Suprapubic skin (tissue), 4 donors: Measurements from ENCODE around the gene SOX11. TPM values are rescaled to one million over a fixed set of nuclear protein-coding genes. Genes with fewer than 3 reads are reported as not detected.

Experiments
- DNase-seq, 2 donors: peaks; one replicate each; pipeline ENCODE4 v3.0.0-alpha.2; 2019; ENCODE audit warnings: low spot score in 2 of 2
- H3K27ac ChIP-seq: fragments of 200-600 bp; sonication (generic); one replicate; pipeline ENCODE4 v1.5.1; 2019
- H3K27me3 ChIP-seq: fragments of 200-600 bp; sonication (generic); one replicate; pipeline ENCODE4 v1.5.1; 2019
- H3K36me3 ChIP-seq: fragments of 200-600 bp; sonication (generic); one replicate; pipeline ENCODE4 v1.5.1; 2019
- H3K4me1 ChIP-seq: fragments of 200-600 bp; sonication (generic); one replicate; pipeline ENCODE4 v1.5.1; 2019
- H3K4me3 ChIP-seq: fragments of 200-600 bp; sonication (generic); one replicate; pipeline ENCODE4 v1.5.1; 2019; ENCODE audit warnings: mild to moderate bottlenecking
- H3K9me3 ChIP-seq: fragments of 200-600 bp; sonication (generic); one replicate; pipeline ENCODE4 v1.5.1; 2019
- CTCF ChIP-seq, 2 donors: fragments of 200-600 bp in 1 of 2; fragments of 450-650 bp in 1 of 2; sonication (generic) in 1 of 2; IDR thresholded peaks; one replicate each; pipeline ENCODE4 v1.5.1; 2016 to 2019; ENCODE audit warnings: antibody characterized with exemption in 2 of 2, mild to moderate bottlenecking in 1 of 2, moderate library complexity in 1 of 2
- EP300 ChIP-seq: sonication (generic); formaldehyde crosslinking; IDR thresholded peaks from one replicate; pipeline ENCODE4 v1.6.1; 2017; ENCODE audit warnings: antibody characterized with exemption
- POLR2A ChIP-seq, 2 donors: fragments of 450-650 bp; IDR thresholded peaks; one replicate each; pipeline ENCODE4 v1.6.1; 2017; ENCODE audit warnings: antibody characterized with exemption in 2 of 2, mild to moderate bottlenecking in 2 of 2, moderate library complexity in 2 of 2
- POLR2AphosphoS5 ChIP-seq, 3 donors: sonication (generic); formaldehyde crosslinking; IDR thresholded peaks; one replicate each; pipeline ENCODE4 v1.6.1; 2017; ENCODE audit warnings: antibody characterized with exemption in 3 of 3
- WGBS: methylation state at CpG from one replicate; pipeline ENCODE4 v1.1.5; 2018; 5-methylcytosine and 5-hydroxymethylcytosine counted together
- total RNA-seq, 4 donors: library from RNA; depleted of rRNA; stranded (reverse); fragments of >200 nt; gene quantifications; one replicate each; pipeline ENCODE4 v1.1.0, GENCODE V29; 2016

The SOX11 gene
- total RNA-seq, 4 donors from 2014 or later, result 0.05 TPM; not detected in 3

DNA sequence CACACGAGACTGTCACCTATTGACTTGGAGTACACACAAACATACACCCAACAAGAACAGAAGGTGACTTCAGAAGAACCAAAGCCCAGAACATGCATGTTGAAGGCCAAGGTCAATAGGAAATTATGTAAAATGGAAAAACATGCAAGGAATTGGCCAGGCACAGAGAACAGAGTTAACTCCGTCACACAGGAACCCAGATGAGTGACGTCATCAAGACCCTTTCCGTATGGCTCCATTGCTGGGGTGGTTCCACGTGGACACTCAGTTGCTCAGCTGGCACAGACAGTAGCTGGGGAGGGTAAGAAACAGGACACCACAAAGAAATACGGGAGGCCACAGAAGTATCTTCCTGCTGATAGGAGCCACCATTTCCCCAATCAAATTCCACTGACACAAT is 18.4 kb downstream of the SOX11 start:
- Histone ChIP-seq H3K27ac (no peak overlapping the region), H3K9me3 (no peaks in the 10 kb centered on the region), H3K4me3 (no peak overlapping the region), H3K4me1 (no peaks in the 10 kb centered on the region), H3K27me3 (peaks cover 6% of the 10 kb centered on the region), H3K36me3 (no peaks in the 10 kb centered on the region)
- DNase-seq, result no peak
- TF ChIP-seq POLR2A (IDR thresholded peaks at IDR 0.05) (no peak), CTCF (IDR thresholded peaks at IDR 0.05) (no peak), POLR2AphosphoS5 (IDR thresholded peaks at IDR 0.05) (no peak), EP300 (no peak)
- 75% methylated on average over 6 of the region's 6 CpGs for WGBS

DNA sequence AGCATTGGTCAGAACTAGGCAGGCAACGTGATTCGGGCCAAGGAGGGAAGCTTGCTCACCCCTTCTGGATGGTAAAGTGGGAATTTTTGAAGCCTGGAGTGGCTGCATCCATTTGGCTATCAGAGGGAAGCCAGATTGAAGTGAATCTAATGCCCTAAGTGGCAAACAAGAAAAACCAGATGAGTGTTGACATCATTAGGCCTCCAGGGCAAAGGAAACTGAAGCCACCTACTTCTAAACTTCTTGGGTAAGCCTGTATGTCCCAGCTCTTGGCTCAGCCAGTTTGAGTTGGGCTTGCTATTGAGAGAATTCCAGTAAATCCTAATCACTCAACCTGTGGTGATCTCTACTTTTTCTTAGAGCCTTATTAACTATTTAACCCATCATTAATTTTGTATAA is 20.9 kb downstream of the SOX11 start:
- H3K4me3 ChIP-seq, result no peak overlapping the region
- H3K27me3 ChIP-seq, result peaks cover 4% of the 10 kb centered on the region
- no peak for TF ChIP-seq CTCF (IDR thresholded peaks at IDR 0.05)
- TF ChIP-seq POLR2AphosphoS5 (IDR thresholded peaks at IDR 0.05), result no peak
- no peak for TF ChIP-seq POLR2A (IDR thresholded peaks at IDR 0.05)
- TF ChIP-seq EP300, result no peak
- no peak for DNase-seq
- peaks cover 4% of the 10 kb centered on the region for H3K9me3 ChIP-seq
- H3K36me3 ChIP-seq, result no peaks in the 10 kb centered on the region
- no peak overlapping the region for H3K27ac ChIP-seq
- 67% methylated on average over 1 of the region's 2 CpGs for WGBS
- H3K4me1 ChIP-seq, result no peaks in the 10 kb centered on the region

DNA sequence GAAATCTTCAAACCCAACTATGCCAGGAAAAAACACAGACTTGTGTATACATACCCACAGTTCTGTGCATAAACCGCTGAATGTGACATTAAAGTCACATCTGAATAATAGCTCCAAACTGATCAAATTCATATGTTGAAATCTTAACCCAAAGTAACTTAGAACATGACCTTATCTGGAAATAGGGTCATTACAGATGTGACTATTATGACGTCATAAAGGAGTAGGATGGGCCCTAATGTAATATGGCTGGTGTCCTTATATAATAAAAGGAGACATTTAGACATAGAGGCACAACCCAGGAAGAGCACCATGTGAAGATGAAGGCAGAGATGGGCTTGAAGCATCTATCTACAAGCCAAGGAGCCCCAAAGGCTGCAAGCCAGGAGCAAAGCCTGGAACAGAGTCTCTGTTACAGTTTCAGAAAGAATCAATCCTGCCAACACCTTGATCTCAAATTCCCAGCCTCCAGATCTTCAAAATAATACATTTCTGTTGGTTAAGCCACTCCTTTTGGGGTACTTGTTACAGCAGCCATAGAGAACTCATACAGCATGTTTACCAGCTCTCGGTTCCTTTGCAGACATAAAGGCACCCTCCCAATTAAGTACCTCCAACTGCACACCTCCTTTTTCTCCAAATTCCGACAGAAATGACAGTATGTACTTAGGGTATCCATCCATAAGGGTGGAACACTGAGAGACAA is 27.6 kb downstream of the SOX11 start:
- WGBS, result 54% methylated on average over 4 of the region's 4 CpGs
- Histone ChIP-seq H3K4me1 (no peaks in the 10 kb centered on the region), H3K4me3 (no peak overlapping the region), H3K36me3 (no peaks in the 10 kb centered on the region), H3K27ac (no peak overlapping the region), H3K27me3 (no peaks in the 10 kb centered on the region), H3K9me3 (peaks cover 6% of the 10 kb centered on the region)
- DNase-seq, result no peak
- TF ChIP-seq EP300 (no peak), POLR2AphosphoS5 (IDR thresholded peaks at IDR 0.05) (no peak), POLR2A (IDR thresholded peaks at IDR 0.05) (no peak), CTCF (IDR thresholded peaks at IDR 0.05) (no peak)

DNA sequence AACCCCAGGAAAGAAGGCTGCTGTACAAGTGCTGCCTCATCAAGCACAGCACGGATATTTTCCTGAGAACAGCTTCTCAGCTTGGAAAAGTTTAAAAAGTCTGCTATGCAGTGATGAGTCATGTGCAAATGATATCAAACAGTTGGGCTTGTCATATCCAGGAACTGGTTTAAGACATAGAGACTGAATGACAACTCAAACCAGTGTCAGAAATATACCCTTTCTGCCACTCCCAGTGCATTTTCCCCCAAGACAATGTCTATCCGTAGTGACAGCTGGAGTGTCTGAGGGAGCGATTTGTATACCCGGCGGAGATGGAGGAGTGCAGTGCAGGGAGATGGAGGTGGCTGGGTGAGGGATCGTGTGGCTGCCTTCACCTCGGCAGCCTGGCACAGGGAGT is 28.2 kb downstream of the SOX11 start:
- no peaks in the 10 kb centered on the region for H3K4me1 ChIP-seq
- H3K9me3 ChIP-seq, result peaks cover 6% of the 10 kb centered on the region
- no peaks in the 10 kb centered on the region for H3K27me3 ChIP-seq
- no peak overlapping the region for H3K27ac ChIP-seq
- WGBS, result 31% methylated on average over 7 of the region's 7 CpGs
- TF ChIP-seq EP300 (no peak), POLR2A (IDR thresholded peaks at IDR 0.05) (no peak), CTCF (IDR thresholded peaks at IDR 0.05) (no peak), POLR2AphosphoS5 (IDR thresholded peaks at IDR 0.05) (no peak)
- DNase-seq, result no peak
- no peaks in the 10 kb centered on the region for H3K36me3 ChIP-seq
- H3K4me3 ChIP-seq, result no peak overlapping the region

DNA sequence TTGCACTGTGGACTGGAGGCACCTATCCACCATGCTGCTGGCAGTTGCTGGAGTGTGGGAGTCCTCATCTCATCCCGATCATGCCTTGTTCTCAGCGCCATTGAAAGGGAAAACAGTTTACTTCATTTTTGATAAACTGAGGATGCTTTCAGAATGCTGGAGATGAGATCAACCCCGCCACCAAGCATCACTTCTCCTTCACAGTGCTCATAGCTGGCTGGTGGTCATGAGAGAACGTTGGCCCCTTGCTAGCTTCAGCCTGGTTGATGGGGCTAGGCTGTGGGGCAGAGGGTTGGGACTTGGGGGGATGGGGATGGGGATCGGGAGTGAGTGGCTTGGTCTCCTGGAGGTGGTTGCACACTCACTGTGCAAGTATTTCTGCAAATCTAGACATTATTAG is 30.1 kb downstream of the SOX11 start:
- no peaks in the 10 kb centered on the region for H3K27me3 ChIP-seq
- WGBS, result 79% methylated on average over 5 of the region's 5 CpGs
- H3K36me3 ChIP-seq, result no peaks in the 10 kb centered on the region
- no peaks in the 10 kb centered on the region for H3K4me1 ChIP-seq
- DNase-seq, result no peak
- H3K9me3 ChIP-seq, result peaks cover 6% of the 10 kb centered on the region
- no peak for TF ChIP-seq CTCF (IDR thresholded peaks at IDR 0.05)
- no peak for TF ChIP-seq POLR2A (IDR thresholded peaks at IDR 0.05)
- no peak for TF ChIP-seq EP300
- no peak for TF ChIP-seq POLR2AphosphoS5 (IDR thresholded peaks at IDR 0.05)
- H3K27ac ChIP-seq, result no peak overlapping the region
- H3K4me3 ChIP-seq, result no peak overlapping the region
